ENCODE data around the gene PROSER2.

- TF ChIP-seq POLR2A (IDR thresholded peaks at IDR 0.05; ENCODE audit: low read depth) (no peak), CTCF (IDR thresholded peaks at IDR 0.05) (no peak)
Measured at GRCh38 chr10:11894381-11895107, 71.4 kb downstream of the PROSER2 start.

Data from esophagus muscularis mucosa (tissue), 3 donors.